HG03108 (cell line): Measurements from ENCODE around the gene CELF1.

Experiments
- ATAC-seq: cut with Tn5 transposase; IDR thresholded peaks from one replicate; pipeline ENCODE4 v1.9.1; 2021; ENCODE audit warnings: moderate library complexity; ENCODE audit not compliant: unreplicated experiment

CELF1 gene

GRCh38 chr11:47552566-47553405, at the start of gene CELF1:
Gene CELF1 (minus strand): TSS chr11:47553132. CDS start chr11:47499523, 53,609 bp downstream.
- ATAC-seq, result peak; percentile 88

GRCh38 chr11:47599902-47600301, 47.0 kb upstream of the CELF1 start:
- no peak for ATAC-seq

- no peak for ATAC-seq
These were observed 43.0 kb upstream of the CELF1 start for GRCh38 chr11:47595967-47596366.

- no peak for ATAC-seq
These were observed 42.1 kb upstream of the CELF1 start for GRCh38 chr11:47595029-47595428.

- ATAC-seq, result no peak
These were observed 41.3 kb upstream of the CELF1 start, which contains the start of gene C1QTNF4 for GRCh38 chr11:47593934-47594855. Gene C1QTNF4 (minus strand): TSS chr11:47594411. CDS start chr11:47590810, 3,601 bp downstream.

- ATAC-seq, result no peak
These were observed 40.6 kb upstream of the CELF1 start for GRCh38 chr11:47593492-47593933.

GRCh38 chr11:47592970-47593369, 40.0 kb upstream of the CELF1 start:
- ATAC-seq, result no peak

- no peak for ATAC-seq
These were observed 39.3 kb upstream of the CELF1 start for GRCh38 chr11:47592251-47592650.

- no peak for ATAC-seq
These were observed 38.8 kb upstream of the CELF1 start for GRCh38 chr11:47591764-47592163.

- no peak for ATAC-seq
These were observed 37.3 kb upstream of the CELF1 start for GRCh38 chr11:47589977-47590861.

GRCh38 chr11:47589584-47589976, 36.6 kb upstream of the CELF1 start:
- no peak for ATAC-seq

- ATAC-seq, result no peak
These were observed 36.2 kb upstream of the CELF1 start for GRCh38 chr11:47589118-47589517.

- ATAC-seq, result no peak
These were observed 34.9 kb upstream of the CELF1 start for GRCh38 chr11:47587723-47588326.

GRCh38 chr11:47587039-47587716, 34.2 kb upstream of the CELF1 start:
- ATAC-seq, result no peak

- no peak for ATAC-seq
These were observed 33.3 kb upstream of the CELF1 start, which contains the start of gene FAM180B for GRCh38 chr11:47586098-47586855. Gene FAM180B (plus strand): TSS chr11:47586678. CDS start chr11:47586769, 91 bp downstream.

- ATAC-seq, result no peak
These were observed 30.9 kb upstream of the CELF1 start for GRCh38 chr11:47583844-47584243.

GRCh38 chr11:47578524-47579494, 25.9 kb upstream of the CELF1 start, which contains the start of the genes KBTBD4 and NDUFS3:
Gene KBTBD4 (minus strand): TSS chr11:47578970. CDS start chr11:47578951, 19 bp downstream.
Gene NDUFS3 (plus strand): TSS chr11:47579074. CDS start chr11:47579092, 18 bp downstream.
- peak; percentile 90 for ATAC-seq
